Keratinocyte (primary cell): ENCODE measurements around the gene PARM1. TPM values are rescaled to one million over a fixed set of nuclear protein-coding genes. Genes with fewer than 3 reads are reported as not detected.

ENCODE experiments used
- DNase-seq: peaks from one replicate; pipeline ENCODE4 v3.0.0-alpha.2; 2011; ENCODE audit warnings: low read depth, missing footprints, low spot score
- FAIRE-seq: peaks from 2 replicates; lab custom pipeline; 2011; peaks lifted over from hg19 to GRCh38; lab: Jason Lieb, UNC
- H2AFZ ChIP-seq: 2 replicates; pipeline ENCODE4 v1.6.0; 2012; ENCODE audit warnings: low read length, control low read depth, inconsistent platforms; ENCODE audit not compliant: control insufficient read depth
- H3K27ac ChIP-seq: 2 replicates; pipeline ENCODE4 v1.5.1; 2011; ENCODE audit warnings: low read length; ENCODE audit not compliant: control insufficient read depth, insufficient read depth
- H3K27me3 ChIP-seq: 3 replicates; pipeline ENCODE4 v1.6.0; 2011; ENCODE audit warnings: low read length; ENCODE audit not compliant: control insufficient read depth, insufficient read depth; ENCODE audit errors: extremely low read depth
- H3K36me3 ChIP-seq, 2 experiments: 2 replicates in 1 of 2; 3 replicates in 1 of 2; pipeline ENCODE4 v1.5.1; 2011; ENCODE audit warnings: low read length in 2 of 2, mild to moderate bottlenecking in 1 of 2; ENCODE audit not compliant: control insufficient read depth in 2 of 2, insufficient read depth in 2 of 2; ENCODE audit errors: extremely low read depth in 1 of 2
- H3K4me1 ChIP-seq: 3 replicates; pipeline ENCODE4 v1.5.1; 2011; ENCODE audit warnings: low read length; ENCODE audit not compliant: control insufficient read depth, insufficient read depth; ENCODE audit errors: extremely low read depth
- H3K4me2 ChIP-seq: 3 replicates; pipeline ENCODE4 v1.6.0; 2011; ENCODE audit warnings: low read depth, low read length; ENCODE audit not compliant: control insufficient read depth, insufficient read depth; ENCODE audit errors: extremely low read depth
- H3K4me3 ChIP-seq, 3 experiments: fragments of 200-600 bp in 1 of 3; sonication (generic) in 1 of 3; 2 replicates in 2 of 3; 3 replicates in 1 of 3; pipeline ENCODE4 v1.5.1; 2011 to 2016; ENCODE audit warnings: low read length in 3 of 3, mild to moderate bottlenecking in 3 of 3, control low read depth in 2 of 3, inconsistent platforms in 1 of 3, low read depth in 1 of 3, mixed read lengths in 1 of 3, mixed run types in 1 of 3, moderate library complexity in 1 of 3; ENCODE audit not compliant: control insufficient read depth in 2 of 3, insufficient read depth in 2 of 3; ENCODE audit errors: extremely low read depth in 1 of 3
- H3K79me2 ChIP-seq: 2 replicates; pipeline ENCODE4 v1.6.0; 2012; ENCODE audit warnings: low read length; ENCODE audit not compliant: control insufficient read depth, insufficient read depth
- H3K9ac ChIP-seq: 3 replicates; pipeline ENCODE4 v1.6.0; 2011; ENCODE audit warnings: low read length; ENCODE audit not compliant: control insufficient read depth, insufficient read depth; ENCODE audit errors: extremely low read depth
- H3K9me1 ChIP-seq: 3 replicates; pipeline ENCODE4 v1.6.0; 2011; ENCODE audit warnings: low read length; ENCODE audit not compliant: control insufficient read depth, insufficient read depth; ENCODE audit errors: extremely low read depth
- H3K9me3 ChIP-seq: 2 replicates; pipeline ENCODE4 v1.5.1; 2012; ENCODE audit warnings: low read depth, low read length; ENCODE audit not compliant: control insufficient read depth
- H4K20me1 ChIP-seq: 3 replicates; pipeline ENCODE4 v1.6.0; 2011; ENCODE audit warnings: low read length; ENCODE audit not compliant: control insufficient read depth, insufficient read depth; ENCODE audit errors: extremely low read depth
- EZH2 ChIP-seq: IDR thresholded peaks from one replicate; pipeline ENCODE4 v1.6.1; 2012; ENCODE audit warnings: inconsistent platforms, mild to moderate bottlenecking, low read length, moderate library complexity
- dilution Hi-C: fragments of 300-500 bp; cut with MboI; formaldehyde crosslinking; loops from one replicate; pipeline ENCODE4 v1.7.0; 2020; ENCODE audit warnings: low sequenced_read_pairs; ENCODE audit not compliant: extremely low pct_ligation_motif_present
- polyA plus RNA-seq, 5 experiments: library from polyadenylated mRNA; depleted of rRNA in 3 of 5; stranded (reverse) in 3 of 5; stranded (forward) in 1 of 5; unstranded in 1 of 5; fragments of >200 nt; gene quantifications; 1 replicate in 1 of 5; 2 replicates in 3 of 5; 3 replicates in 1 of 5; pipeline versions ENCODE4 v1.2.1 to v1.2.3, GENCODE V29; 2011 to 2012; ENCODE audit warnings: missing spikeins in 2 of 5, low read depth in 1 of 5, low replicate concordance in 1 of 5
- TF ChIP-seq, protein P1 (sequence below), 3 experiments: IDR thresholded peaks in 1 of 3; conservative IDR thresholded peaks in 1 of 3; optimal IDR thresholded peaks in 1 of 3; 2 replicates in 2 of 3; 3 replicates in 1 of 3; pipeline versions ENCODE3 to v1.5.1; 2011; ENCODE audit warnings: low read length in 3 of 3, mild to moderate bottlenecking in 3 of 3, moderate library complexity in 2 of 3, control low read depth in 1 of 3, inconsistent platforms in 1 of 3; ENCODE audit not compliant: insufficient read depth in 2 of 3; ENCODE audit errors: extremely low read depth in 1 of 3

The PARM1 gene
- polyA plus RNA-seq, 1 donor (not counting 4 experiments of a cell fraction or from before 2014, with no cell fraction given) = 0.05 TPM

DNA sequence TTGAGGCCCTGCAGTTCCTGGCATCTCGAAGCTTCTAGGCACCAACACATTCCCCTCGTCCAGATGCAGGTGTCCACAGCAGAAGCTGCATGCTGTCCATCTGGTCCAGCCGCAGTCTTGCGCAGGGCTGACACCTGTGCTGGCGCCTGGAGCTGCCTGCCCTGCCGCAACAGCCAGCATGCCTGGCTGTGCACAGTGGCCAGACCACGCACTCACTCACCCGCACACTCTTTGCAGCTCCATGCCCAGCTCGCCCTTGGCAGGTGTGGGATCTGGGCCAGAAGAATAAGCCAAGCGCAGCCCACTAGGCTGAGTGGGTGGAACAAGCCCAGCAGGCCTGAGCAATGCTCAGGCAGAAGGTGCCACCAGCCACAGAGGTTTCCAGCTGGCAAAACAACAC lies 125.6 kb downstream of the PARM1 start:
- TF ChIP-seq EZH2 = no peak
- TF ChIP-seq, protein P1, sequence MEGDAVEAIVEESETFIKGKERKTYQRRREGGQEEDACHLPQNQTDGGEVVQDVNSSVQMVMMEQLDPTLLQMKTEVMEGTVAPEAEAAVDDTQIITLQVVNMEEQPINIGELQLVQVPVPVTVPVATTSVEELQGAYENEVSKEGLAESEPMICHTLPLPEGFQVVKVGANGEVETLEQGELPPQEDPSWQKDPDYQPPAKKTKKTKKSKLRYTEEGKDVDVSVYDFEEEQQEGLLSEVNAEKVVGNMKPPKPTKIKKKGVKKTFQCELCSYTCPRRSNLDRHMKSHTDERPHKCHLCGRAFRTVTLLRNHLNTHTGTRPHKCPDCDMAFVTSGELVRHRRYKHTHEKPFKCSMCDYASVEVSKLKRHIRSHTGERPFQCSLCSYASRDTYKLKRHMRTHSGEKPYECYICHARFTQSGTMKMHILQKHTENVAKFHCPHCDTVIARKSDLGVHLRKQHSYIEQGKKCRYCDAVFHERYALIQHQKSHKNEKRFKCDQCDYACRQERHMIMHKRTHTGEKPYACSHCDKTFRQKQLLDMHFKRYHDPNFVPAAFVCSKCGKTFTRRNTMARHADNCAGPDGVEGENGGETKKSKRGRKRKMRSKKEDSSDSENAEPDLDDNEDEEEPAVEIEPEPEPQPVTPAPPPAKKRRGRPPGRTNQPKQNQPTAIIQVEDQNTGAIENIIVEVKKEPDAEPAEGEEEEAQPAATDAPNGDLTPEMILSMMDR (optimal IDR thresholded peaks at IDR 0.05 in 1 of 3, IDR thresholded peaks at IDR 0.05 in 1 of 3, conservative IDR thresholded peaks at IDR 0.05 in 1 of 3; ENCODE audit: extremely low read depth in 1 of 3, insufficient read depth in 2 of 3, low read length in 3 of 3) = no peak

DNA sequence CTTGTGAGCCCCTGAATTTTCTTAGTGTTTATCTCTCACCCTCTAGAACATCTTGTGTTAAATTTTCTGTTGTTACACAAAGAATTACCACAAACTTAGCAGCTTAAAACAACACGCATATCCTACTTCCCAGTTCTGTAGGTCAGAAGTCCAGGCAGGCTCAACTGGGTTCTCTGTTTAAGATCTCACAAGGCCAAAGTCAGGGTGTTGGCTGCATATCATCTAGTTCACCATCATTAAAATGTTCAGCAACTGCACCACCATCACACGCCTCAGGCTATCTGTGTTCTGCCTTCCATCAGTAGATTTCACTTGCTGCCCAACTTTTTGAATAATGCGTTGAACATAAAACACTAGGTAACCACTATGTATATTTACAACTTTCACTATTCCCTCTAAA lies 130.5 kb downstream of the PARM1 start:
- Histone ChIP-seq H3K4me3 (no peak overlapping the region), H3K36me3 (no peaks in the 10 kb centered on the region), H3K79me2 (no peaks in the 10 kb centered on the region), H2AFZ (no peak overlapping the region), H4K20me1 (no peaks in the 10 kb centered on the region), H3K4me2 (no peak overlapping the region), H3K9me3 (no peaks in the 10 kb centered on the region), H3K27ac (no peak overlapping the region), H3K9ac (no peak overlapping the region), H3K4me1 (no peaks in the 10 kb centered on the region), H3K9me1 (no peaks in the 10 kb centered on the region), H3K27me3 (no peaks in the 10 kb centered on the region)
- dilution Hi-C loops = no loop called here
- FAIRE-seq (no peak), DNase-seq (no peak)
- no peak for TF ChIP-seq EZH2
- TF ChIP-seq, protein P1 (optimal IDR thresholded peaks at IDR 0.05 in 1 of 3, IDR thresholded peaks at IDR 0.05 in 1 of 3, conservative IDR thresholded peaks at IDR 0.05 in 1 of 3; ENCODE audit: extremely low read depth in 1 of 3, insufficient read depth in 2 of 3, low read length in 3 of 3) = no peak

More for the DNA sequence above, 125.6 kb downstream of the PARM1 start:
- Histone ChIP-seq H4K20me1 (no peaks in the 10 kb centered on the region), H3K27ac (no peak overlapping the region), H3K27me3 (no peaks in the 10 kb centered on the region), H3K79me2 (no peaks in the 10 kb centered on the region), H3K4me2 (no peak overlapping the region), H3K9me3 (no peaks in the 10 kb centered on the region), H3K9ac (no peak overlapping the region), H2AFZ (no peak overlapping the region), H3K4me3 (no peak overlapping the region), H3K9me1 (no peaks in the 10 kb centered on the region), H3K4me1 (no peaks in the 10 kb centered on the region), H3K36me3 (no peaks in the 10 kb centered on the region)
- FAIRE-seq (no peak), DNase-seq (no peak)
- dilution Hi-C loops = no loop called here
